Superior temporal gyrus (tissue), 1 donor: ENCODE results near the gene CD9.
"Not testable (repeated sequence)": the region's sequence is repeated elsewhere in the genome, so short reads cannot be mapped to it uniquely, and the experiment has no call there.

ENCODE experiments used
- DNase-seq: peaks from one replicate; pipeline ENCODE4 v3.0.0-alpha.2; 2016; ENCODE audit errors: extremely low spot score

Gene CD9

GRCh38 chr12:6180268-6181051 is 19.7 kb upstream of the CD9 start:
- no peak for DNase-seq

DNA sequence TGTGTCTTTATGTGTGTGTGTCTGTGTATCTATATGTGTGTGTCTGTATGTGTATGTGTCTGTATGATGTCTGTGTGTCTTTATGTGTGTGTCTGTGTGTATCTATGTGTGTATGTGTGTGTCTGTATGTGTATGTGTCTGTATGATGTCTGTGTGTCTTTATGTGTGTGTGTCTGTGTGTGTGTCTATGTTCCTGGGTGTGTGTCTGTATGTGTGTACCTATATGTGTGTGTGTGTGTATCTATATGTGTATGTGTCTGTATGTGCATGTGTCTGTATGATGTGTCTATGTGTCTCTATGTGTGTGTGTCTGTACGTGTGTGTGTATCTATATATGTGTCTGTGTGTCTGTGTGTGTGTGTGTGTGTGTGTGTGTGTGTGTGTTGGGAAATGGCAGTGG is 19.0 kb upstream of the CD9 start:
- no peak for DNase-seq

DNA sequence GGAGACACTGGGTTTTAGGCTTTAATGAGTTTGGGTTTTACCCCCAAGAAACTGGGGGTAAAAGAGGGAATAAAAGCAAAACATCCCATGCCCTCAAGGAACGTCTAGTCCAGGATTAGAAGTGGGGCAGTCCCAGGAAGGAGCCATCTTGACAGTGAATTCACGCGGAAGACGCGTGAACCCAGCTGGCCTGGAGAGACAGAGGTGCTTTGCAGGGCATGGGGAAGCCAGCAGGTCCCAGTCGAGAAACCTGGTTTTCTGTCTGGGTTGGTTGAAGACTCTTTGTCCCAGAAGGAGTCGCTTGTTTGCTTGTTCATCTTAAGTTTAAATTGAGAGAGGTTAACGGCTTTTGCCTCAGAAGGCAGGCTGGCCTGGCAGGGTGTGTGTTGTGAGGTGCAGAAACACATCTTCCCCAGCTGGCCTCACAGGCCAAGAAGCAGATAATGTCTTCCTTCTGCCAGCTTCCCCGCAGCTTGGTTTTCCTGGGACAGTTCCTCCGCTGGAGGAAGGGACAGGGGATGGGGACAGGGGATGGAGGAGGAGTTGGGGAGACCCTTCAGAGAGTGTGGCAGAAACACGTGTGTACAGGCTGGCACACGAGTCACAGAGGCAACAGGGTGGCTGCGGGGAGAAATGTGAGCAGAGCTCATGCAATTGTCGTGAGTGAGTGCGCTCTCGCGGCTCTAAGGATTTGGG is 18.5 kb upstream of the CD9 start:
- no peak for DNase-seq

GRCh38 chr12:6182279-6182898 is 17.8 kb upstream of the CD9 start:
- DNase-seq, result peak; percentile 44

- DNase-seq, result peak; percentile 65
Observed at GRCh38 chr12:6183689-6184428, 16.3 kb upstream of the CD9 start.

- no peak for DNase-seq
Observed at GRCh38 chr12:6185961-6186827, 14.0 kb upstream of the CD9 start.

- DNase-seq, result no peak
Observed at GRCh38 chr12:6187948-6188793, 12.0 kb upstream of the CD9 start.

DNA sequence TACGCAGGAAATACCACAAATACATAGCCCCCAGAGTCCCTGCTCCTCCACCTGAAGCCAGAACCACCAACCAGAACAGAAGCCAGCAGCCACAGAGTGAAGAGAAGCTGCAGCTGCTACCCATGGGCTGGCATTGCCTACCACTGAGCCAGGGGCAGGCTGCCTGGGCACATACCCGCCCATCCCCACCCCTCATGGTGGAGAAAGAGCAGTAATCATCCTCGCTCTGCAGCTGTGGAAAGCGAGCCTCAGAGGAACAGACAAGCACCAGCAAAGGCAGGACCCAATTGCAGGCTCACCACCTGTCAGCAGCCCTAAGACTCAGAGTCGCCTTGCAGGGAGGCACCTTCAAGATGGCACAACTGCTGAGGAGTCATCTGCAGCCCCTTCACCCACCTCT is 11.2 kb upstream of the CD9 start:
- DNase-seq, result no peak

- DNase-seq, result not testable (repeated sequence)
Observed at GRCh38 chr12:6189952-6190598, 10.1 kb upstream of the CD9 start.

- not testable (repeated sequence) for DNase-seq
Observed at GRCh38 chr12:6190767-6191530, 9.3 kb upstream of the CD9 start.

GRCh38 chr12:6192604-6193380 is 7.4 kb upstream of the CD9 start:
- DNase-seq, result no peak

DNA sequence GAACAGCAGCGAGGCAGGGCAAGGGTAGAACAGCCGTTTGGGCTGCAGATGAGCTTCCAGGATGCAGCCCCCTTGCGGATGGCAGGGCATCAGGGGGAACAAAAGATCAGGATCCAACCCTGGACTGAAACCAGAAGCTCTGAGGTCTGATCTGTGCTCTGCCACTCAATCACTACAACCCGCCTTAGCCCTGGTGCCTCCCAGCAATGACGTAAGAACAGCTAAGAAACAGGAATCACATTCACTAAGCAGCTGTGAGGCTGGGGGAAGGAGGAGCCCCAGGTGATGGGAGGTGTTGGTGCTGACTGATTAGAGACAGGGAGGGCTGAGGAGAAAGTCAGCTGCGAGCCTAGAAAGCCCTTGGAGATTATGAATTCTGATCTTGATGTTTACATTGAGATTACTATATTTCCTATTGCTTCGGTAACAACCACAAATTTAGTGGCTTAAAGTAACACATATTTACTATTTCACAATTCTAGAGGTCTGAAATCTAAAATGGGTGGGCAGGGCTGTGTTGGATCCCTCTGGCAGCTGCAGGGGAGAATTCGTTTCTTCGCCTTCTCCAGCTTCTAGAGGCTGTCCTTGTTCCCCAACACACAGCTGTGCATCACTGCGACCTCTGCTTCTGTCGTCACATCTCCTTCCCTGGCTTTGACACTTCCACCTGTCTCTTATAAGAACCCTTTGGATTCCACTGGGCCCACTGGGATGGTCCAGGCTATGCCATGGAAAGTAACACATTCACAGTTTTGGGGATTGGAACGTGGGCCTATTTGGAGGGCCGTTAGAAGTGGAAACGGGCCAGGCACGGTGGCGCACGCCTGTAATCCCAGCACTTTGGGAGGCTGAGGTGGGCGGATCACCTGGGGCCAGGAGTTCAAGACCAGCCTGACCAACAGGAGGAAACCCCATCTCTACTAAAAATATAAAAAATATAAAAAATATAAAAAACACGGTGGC is 6.1 kb upstream of the CD9 start:
- DNase-seq, result no peak

DNA sequence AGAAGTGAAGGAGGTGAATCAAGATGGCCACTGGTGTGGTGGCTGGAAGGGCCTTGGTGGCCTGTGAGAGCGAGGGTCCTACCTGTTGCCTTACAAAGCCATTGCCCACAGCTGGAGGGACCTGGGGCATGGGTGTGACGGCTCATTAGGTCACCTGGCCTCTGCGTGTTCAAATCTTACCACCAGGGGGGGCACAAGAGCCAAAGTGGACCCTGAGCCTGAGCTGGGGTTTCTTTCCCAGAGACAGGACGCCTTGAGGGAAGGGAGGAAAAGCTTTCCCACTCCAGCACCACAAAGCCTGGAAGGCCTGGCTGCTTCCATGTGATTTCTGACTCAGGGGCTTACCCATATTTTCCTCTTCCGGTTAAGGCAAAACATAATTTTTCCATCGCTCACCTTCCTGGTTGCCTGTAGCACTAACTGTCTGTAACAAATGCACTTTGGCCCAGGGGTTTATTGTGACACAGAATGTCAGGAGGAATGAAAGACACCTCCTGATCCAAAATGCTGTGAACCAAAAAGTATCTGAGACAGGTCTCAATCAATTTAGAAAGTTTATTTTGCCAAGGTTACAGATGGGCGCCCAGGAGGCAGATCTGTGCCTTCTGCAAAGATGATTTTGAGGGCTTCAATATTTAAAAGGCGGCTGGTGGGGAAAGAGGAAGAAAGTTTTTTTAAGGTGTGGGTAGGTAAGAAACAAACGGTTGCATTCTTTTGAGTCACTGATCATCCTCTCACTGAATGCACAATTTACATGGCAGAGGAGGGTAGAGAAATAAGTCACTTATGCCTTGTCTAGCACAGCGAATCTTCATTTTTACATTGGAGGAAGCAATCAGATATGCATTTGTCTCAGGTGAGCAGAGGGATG is 4.3 kb upstream of the CD9 start:
- DNase-seq, result peak; percentile 95

DNA sequence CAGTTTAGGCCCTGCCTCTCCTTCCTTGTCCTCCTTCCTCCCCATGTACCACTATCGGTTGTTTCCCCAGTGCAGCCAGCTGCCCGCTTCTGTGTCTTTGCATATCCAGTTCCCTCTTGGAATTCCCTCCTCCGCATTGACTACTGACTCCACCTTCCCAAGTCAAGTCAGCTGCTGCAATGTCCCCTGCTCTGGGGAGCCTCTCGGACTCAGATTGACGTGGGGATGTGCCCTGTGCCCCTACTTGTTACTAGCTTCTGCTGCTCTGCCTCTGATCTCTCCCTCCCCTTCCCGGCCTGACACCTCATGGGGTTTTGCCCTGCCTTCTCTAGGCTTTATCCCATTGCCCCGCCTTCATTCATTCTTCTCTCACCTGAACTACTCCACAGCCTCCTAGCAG is 2.1 kb upstream of the CD9 start:
- no peak for DNase-seq

- no peak for DNase-seq
Observed at GRCh38 chr12:6198556-6198955, 1.6 kb upstream of the CD9 start.

DNA sequence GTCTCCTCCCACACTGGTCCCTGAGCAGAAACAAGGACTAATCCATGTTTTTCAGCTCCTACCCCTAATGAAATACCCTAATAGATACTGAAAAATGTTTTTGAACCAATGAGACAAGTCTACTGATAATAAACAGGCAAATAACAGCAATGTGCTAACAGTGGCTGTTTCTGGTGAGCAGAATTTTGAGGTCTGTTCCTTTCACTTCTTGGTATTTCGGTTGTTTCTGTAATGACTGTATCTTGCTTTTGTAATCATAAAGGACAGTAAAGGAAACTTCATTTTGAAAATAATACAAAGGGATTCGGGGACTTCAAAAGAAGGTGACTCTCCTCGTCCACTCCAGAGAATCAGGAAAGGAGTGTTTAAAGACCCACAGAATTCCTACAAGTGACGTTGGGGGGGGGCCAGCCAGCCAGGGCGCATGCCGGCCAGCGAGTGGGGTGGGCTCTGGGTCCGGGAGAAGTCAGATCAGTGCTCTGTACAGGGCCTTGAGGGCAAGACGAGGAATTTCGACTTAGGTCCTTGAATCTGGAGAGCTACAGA is 1.1 kb upstream of the CD9 start:
- no peak for DNase-seq
